Stimulated activated CD4-positive, alpha-beta T cell treated with anti-CD3 and anti-CD28 coated beads, Interleukin-15, amount 100 ng/mL, for 48 hours (primary cell): ENCODE results near the gene PCSK5.

Experiments
- DNase-seq, 2 donors: peaks; one replicate each; pipeline ENCODE4 v3.0.0-alpha.2; 2020; ENCODE audit warnings: low read depth in 2 of 2

Gene PCSK5

GRCh38 chr9:76138360-76138759 is 247.9 kb downstream of the PCSK5 start:
- no peak for DNase-seq

- no peak for DNase-seq
Observed at GRCh38 chr9:76143834-76144233, 253.4 kb downstream of the PCSK5 start.

- DNase-seq: no peak
Observed at GRCh38 chr9:76150013-76150412, 259.5 kb downstream of the PCSK5 start.

- DNase-seq: no peak
Observed at GRCh38 chr9:76151267-76151666, 260.8 kb downstream of the PCSK5 start.

- DNase-seq: no peak
Observed at GRCh38 chr9:76153339-76153738, 262.9 kb downstream of the PCSK5 start.

GRCh38 chr9:76153902-76154629 is 263.6 kb downstream of the PCSK5 start:
- no peak for DNase-seq

- no peak for DNase-seq
Observed at GRCh38 chr9:76155361-76155760, 264.9 kb downstream of the PCSK5 start.

- DNase-seq: no peak
Observed at GRCh38 chr9:76158713-76159112, 268.2 kb downstream of the PCSK5 start.

- no peak for DNase-seq
Observed at GRCh38 chr9:76159293-76159926, 268.9 kb downstream of the PCSK5 start.

GRCh38 chr9:76161106-76161505 is 270.6 kb downstream of the PCSK5 start:
- no peak for DNase-seq

- no peak for DNase-seq
Observed at GRCh38 chr9:76161541-76161940, 271.1 kb downstream of the PCSK5 start.

GRCh38 chr9:76162086-76162730 is 271.7 kb downstream of the PCSK5 start:
- DNase-seq: no peak

- no peak for DNase-seq
Observed at GRCh38 chr9:76162751-76163500, 272.5 kb downstream of the PCSK5 start.

- DNase-seq: no peak
Observed at GRCh38 chr9:76166526-76166925, 276.1 kb downstream of the PCSK5 start.

- no peak for DNase-seq
Observed at GRCh38 chr9:76176171-76176570, 285.7 kb downstream of the PCSK5 start.

- no peak for DNase-seq
Observed at GRCh38 chr9:76177931-76178330, 287.5 kb downstream of the PCSK5 start.

GRCh38 chr9:76180541-76180940 is 290.1 kb downstream of the PCSK5 start:
- no peak for DNase-seq

GRCh38 chr9:76181020-76181641 is 290.7 kb downstream of the PCSK5 start:
- no peak for DNase-seq

GRCh38 chr9:76181781-76182180 is 291.3 kb downstream of the PCSK5 start:
- DNase-seq: no peak

- DNase-seq: no peak
Observed at GRCh38 chr9:76185432-76185831, 295.0 kb downstream of the PCSK5 start.

GRCh38 chr9:76188286-76188685 is 297.8 kb downstream of the PCSK5 start:
- DNase-seq: no peak

- no peak for DNase-seq
Observed at GRCh38 chr9:76188905-76189304, 298.4 kb downstream of the PCSK5 start.
